Effector CD8-positive, alpha-beta T cell (primary cell): ENCODE results near the gene RPS6KA5.
"Not testable (repeated sequence)": the region's sequence is repeated elsewhere in the genome, so short reads cannot be mapped to it uniquely, and the experiment has no call there.

Source experiments
- DNase-seq: peaks from one replicate; lab custom pipeline; 2025; lab: John Stamatoyannopoulos, UW

The RPS6KA5 gene

GRCh38 chr14:91067186-91067585 is 6.7 kb upstream of the RPS6KA5 start:
- DNase-seq, result peak; percentile 4

GRCh38 chr14:91065266-91065665 is 4.8 kb upstream of the RPS6KA5 start:
- DNase-seq, result no peak

GRCh38 chr14:91063119-91063518 is 2.7 kb upstream of the RPS6KA5 start:
- DNase-seq, result no peak

- no peak for DNase-seq
Observed at GRCh38 chr14:91062600-91062999, 2.2 kb upstream of the RPS6KA5 start.

GRCh38 chr14:91061056-91061887 is 831 bp upstream of the RPS6KA5 start:
- no peak for DNase-seq

GRCh38 chr14:91059576-91060350 is 678 bp downstream of the RPS6KA5 start:
- DNase-seq, result peak; percentile 33

GRCh38 chr14:91058042-91058581 is 2.3 kb downstream of the RPS6KA5 start:
- no peak for DNase-seq

- DNase-seq, result no peak
Observed at GRCh38 chr14:91056361-91056760, 4.1 kb downstream of the RPS6KA5 start.

GRCh38 chr14:91055016-91055415 is 5.4 kb downstream of the RPS6KA5 start:
- no peak for DNase-seq

GRCh38 chr14:91048676-91049075 is 11.8 kb downstream of the RPS6KA5 start:
- DNase-seq, result no peak

GRCh38 chr14:91048265-91048664 is 12.2 kb downstream of the RPS6KA5 start:
- no peak for DNase-seq

- DNase-seq, result no peak
Observed at GRCh38 chr14:91047174-91047753, 13.2 kb downstream of the RPS6KA5 start.

GRCh38 chr14:91046488-91047072 is 13.9 kb downstream of the RPS6KA5 start:
- DNase-seq, result no peak

GRCh38 chr14:91041450-91041849 is 19.0 kb downstream of the RPS6KA5 start:
- DNase-seq, result no peak

GRCh38 chr14:91040545-91040944 is 19.9 kb downstream of the RPS6KA5 start:
- DNase-seq, result no peak

GRCh38 chr14:91038439-91038838 is 22.0 kb downstream of the RPS6KA5 start:
- DNase-seq, result no peak

GRCh38 chr14:91036741-91037469 is 23.5 kb downstream of the RPS6KA5 start:
- DNase-seq, result no peak

GRCh38 chr14:91035855-91036254 is 24.6 kb downstream of the RPS6KA5 start:
- no peak for DNase-seq

GRCh38 chr14:91034379-91034778 is 26.1 kb downstream of the RPS6KA5 start:
- DNase-seq, result not testable (repeated sequence)

- no peak for DNase-seq
Observed at GRCh38 chr14:91032248-91032647, 28.2 kb downstream of the RPS6KA5 start.

- DNase-seq, result no peak
Observed at GRCh38 chr14:91031666-91032065, 28.8 kb downstream of the RPS6KA5 start.
